Peyer's patch (tissue), 4 donors: ENCODE results near the gene TESMIN. TPM values are rescaled to one million over a fixed set of nuclear protein-coding genes. Genes with fewer than 3 reads are reported as not detected.

ENCODE experiments used
- DNase-seq, 3 donors: peaks; one replicate each; pipeline ENCODE4 v3.0.0-alpha.2; 2017 to 2019
- H3K27ac ChIP-seq, 4 donors: fragments of 200-600 bp; sonication (generic); one replicate each; pipeline ENCODE4 v1.5.1; 2016 to 2019
- H3K27me3 ChIP-seq, 2 donors: fragments of 200-600 bp; sonication (generic); one replicate each; pipeline ENCODE4 v1.5.1; 2019
- H3K36me3 ChIP-seq, 3 donors: fragments of 200-600 bp; sonication (generic); one replicate each; pipeline ENCODE4 v1.5.1; 2016 to 2019
- H3K4me1 ChIP-seq, 4 donors: fragments of 200-600 bp; sonication (generic); one replicate each; pipeline ENCODE4 v1.5.1; 2016 to 2019
- H3K4me3 ChIP-seq, 4 donors: fragments of 200-600 bp; sonication (generic); 1 replicate in 3 of 4; 2 replicates in 1 of 4; pipeline ENCODE4 v1.5.1; 2016 to 2019; ENCODE audit warnings: mild to moderate bottlenecking in 1 of 4
- H3K9me3 ChIP-seq, 4 donors: fragments of 200-600 bp; sonication (generic); one replicate each; pipeline ENCODE4 v1.5.1; 2016 to 2019; ENCODE audit warnings: mild to moderate bottlenecking in 1 of 4
- CTCF ChIP-seq, 6 experiments: fragments of 450-650 bp in 4 of 6; fragments of 200-600 bp in 2 of 6; sonication (generic) in 1 of 6; IDR thresholded peaks; one replicate each; pipeline ENCODE4 v1.5.1; 2017 to 2019; ENCODE audit warnings: antibody characterized with exemption in 6 of 6, mild to moderate bottlenecking in 3 of 6, moderate library complexity in 1 of 6
- POLR2A ChIP-seq, 2 donors: fragments of 450-650 bp; IDR thresholded peaks; one replicate each; pipeline ENCODE4 v1.5.1; 2017; ENCODE audit warnings: antibody characterized with exemption in 2 of 2, mild to moderate bottlenecking in 2 of 2, moderate library complexity in 2 of 2
- total RNA-seq, 4 donors: library from RNA; depleted of rRNA; stranded (reverse); fragments of >200 nt; gene quantifications; one replicate each; pipeline ENCODE4 v1.1.0, GENCODE V29; 2016

Gene TESMIN
- total RNA-seq, result 10 to 100 TPM in 2 of 4 donors, 1 to 10 TPM in 2; 2.6 to 16.7 (median 8.2) TPM

GRCh38 chr11:68751331-68751856 is at the start of gene TESMIN:
TESMIN (minus strand) TSS chr11:68751520; CDS start chr11:68750660, 860 bp downstream.
- Histone ChIP-seq H3K4me1 (peaks cover 0 to 11% (median 0%) of the 10 kb centered on the region in 4 donors), H3K36me3 (peaks cover 0 to 9% (median 0%) of the 10 kb centered on the region in 3 donors), H3K9me3 (no peaks in the 10 kb centered on the region), H3K27me3 (no peaks in the 10 kb centered on the region), H3K27ac (peak within 1 kb of the TSS; percentile 40 to 72 (median 59)), H3K4me3 (peak within 1 kb of the TSS; percentile 39 to 79 (median 70))
- TF ChIP-seq POLR2A (IDR thresholded peaks at IDR 0.05), result no peak
- TF ChIP-seq CTCF (IDR thresholded peaks at IDR 0.05), result no peak
- peak; percentile 95 to 97 (median 97) for DNase-seq

GRCh38 chr11:68798221-68798813 is 47.0 kb upstream of the TESMIN start:
- DNase-seq, result peak; percentile 22 to 64 (median 58)
- peaks cover 0 to 100% (median 0%) of the 10 kb centered on the region in 3 donors for H3K36me3 ChIP-seq

GRCh38 chr11:68796801-68797200 is 45.5 kb upstream of the TESMIN start:
- no peaks in the 10 kb centered on the region for H3K4me1 ChIP-seq
- TF ChIP-seq CTCF (IDR thresholded peaks at IDR 0.05), result no peak
- no peak for TF ChIP-seq POLR2A (IDR thresholded peaks at IDR 0.05)
- H3K36me3 ChIP-seq, result peaks cover 0 to 100% (median 4%) of the 10 kb centered on the region in 3 donors
- H3K4me3 ChIP-seq, result no peak overlapping the region
- no peaks in the 10 kb centered on the region for H3K27me3 ChIP-seq
- H3K27ac ChIP-seq, result no peak overlapping the region
- no peak for DNase-seq
- no peaks in the 10 kb centered on the region for H3K9me3 ChIP-seq

More at GRCh38 chr11:68798221-68798813, 47.0 kb upstream of the TESMIN start:
- Histone ChIP-seq H3K9me3 (no peaks in the 10 kb centered on the region), H3K27me3 (no peaks in the 10 kb centered on the region), H3K4me3 (no peak overlapping the region), H3K4me1 (no peaks in the 10 kb centered on the region), H3K27ac (no peak overlapping the region)
- TF ChIP-seq CTCF (IDR thresholded peaks at IDR 0.05) (peak in 5 of 6 experiments; percentile 24 to 53 (median 45)), POLR2A (IDR thresholded peaks at IDR 0.05) (no peak)

- Histone ChIP-seq H3K9me3 (no peaks in the 10 kb centered on the region), H3K4me3 (no peak overlapping the region), H3K27me3 (no peaks in the 10 kb centered on the region), H3K4me1 (no peaks in the 10 kb centered on the region), H3K36me3 (peaks cover 0 to 94% (median 4%) of the 10 kb centered on the region in 3 donors), H3K27ac (no peak overlapping the region)
- DNase-seq, result no peak
- TF ChIP-seq POLR2A (IDR thresholded peaks at IDR 0.05), result no peak
- TF ChIP-seq CTCF (IDR thresholded peaks at IDR 0.05), result no peak
Observed at GRCh38 chr11:68792400-68792966, 41.2 kb upstream of the TESMIN start.

- Histone ChIP-seq H3K4me3 (no peak overlapping the region), H3K9me3 (no peaks in the 10 kb centered on the region), H3K36me3 (peaks cover 0 to 82% (median 0%) of the 10 kb centered on the region in 3 donors), H3K27ac (no peak overlapping the region), H3K27me3 (no peaks in the 10 kb centered on the region), H3K4me1 (no peaks in the 10 kb centered on the region)
- TF ChIP-seq CTCF (IDR thresholded peaks at IDR 0.05) (no peak), POLR2A (IDR thresholded peaks at IDR 0.05) (no peak)
- no peak for DNase-seq
Observed at GRCh38 chr11:68784653-68785052, 33.3 kb upstream of the TESMIN start.
